GM23338 (cell line): ENCODE data around the gene MYOZ2. TPM values are rescaled to one million over a fixed set of nuclear protein-coding genes. Genes with fewer than 3 reads are reported as not detected.

Experiments
- ATAC-seq: fragments of 200-7000 bp; cut with Tn5 transposase; 3 replicates; pipeline ENCODE4 v1.9.1; 2020
- DNase-seq: peaks from one replicate; pipeline ENCODE4 v3.0.0-alpha.2; 2015; ENCODE audit warnings: low spot score
- H2AFZ ChIP-seq: fragments of 200-600 bp; sonication (generic); 2 replicates; pipeline ENCODE4 v1.8.0; 2016; ENCODE audit warnings: antibody characterized with exemption, mild to moderate bottlenecking, moderate library complexity
- H3F3A ChIP-seq: fragments of 200-600 bp; sonication (generic); replicated peaks from 2 replicates; pipeline ENCODE4 v1.8.0; 2017; ENCODE audit warnings: antibody characterized with exemption, mixed run types, low read depth
- H3K27ac ChIP-seq: fragments of 200-600 bp; sonication (generic); 2 replicates; pipeline ENCODE4 v1.6.1; 2016; ENCODE audit warnings: low read depth
- H3K27me3 ChIP-seq: fragments of 200-600 bp; sonication (generic); 2 replicates; pipeline ENCODE4 v1.8.0; 2016; ENCODE audit warnings: mild to moderate bottlenecking, mixed run types, moderate library complexity; ENCODE audit not compliant: insufficient read depth
- H3K36me3 ChIP-seq: fragments of 200-600 bp; sonication (generic); 2 replicates; pipeline ENCODE4 v1.8.0; 2016; ENCODE audit warnings: mild to moderate bottlenecking; ENCODE audit not compliant: insufficient read depth
- H3K4me1 ChIP-seq: fragments of 200-600 bp; sonication (generic); 2 replicates; pipeline ENCODE4 v1.8.0; 2016; ENCODE audit warnings: mild to moderate bottlenecking, moderate library complexity; ENCODE audit not compliant: insufficient read depth
- H3K4me2 ChIP-seq: fragments of 200-600 bp; sonication (generic); 2 replicates; pipeline ENCODE4 v1.7.1; 2017; ENCODE audit warnings: mixed run types
- H3K4me3 ChIP-seq: fragments of 200-600 bp; sonication (generic); 2 replicates; pipeline ENCODE4 v1.6.1; 2016; ENCODE audit warnings: mixed run types
- H3K79me2 ChIP-seq: fragments of 200-600 bp; sonication (generic); replicated peaks from 2 replicates; pipeline ENCODE4 v1.8.0; 2017; ENCODE audit warnings: mild to moderate bottlenecking; ENCODE audit not compliant: insufficient read depth
- H3K9me2 ChIP-seq: fragments of 200-600 bp; sonication (generic); 2 replicates; pipeline ENCODE4 v1.8.0; 2017; ENCODE audit not compliant: insufficient read depth
- H4K20me1 ChIP-seq: fragments of 200-600 bp; sonication (generic); replicated peaks from 2 replicates; pipeline ENCODE4 v1.8.0; 2017; ENCODE audit warnings: mild to moderate bottlenecking; ENCODE audit not compliant: insufficient read depth
- H3K27ac Mint-ChIP-seq: 2 replicates; pipeline ENCODE4 v1.8.0; 2020; ENCODE audit warnings: inconsistent platforms, mild to moderate bottlenecking, moderate library complexity, mixed read lengths
- H3K27me3 Mint-ChIP-seq: 3 replicates; pipeline ENCODE4 v1.8.0; 2022; ENCODE audit warnings: low read depth, mild to moderate bottlenecking, moderate library complexity, mixed read lengths, inconsistent platforms; ENCODE audit not compliant: insufficient read depth, poor library complexity
- H3K36me3 Mint-ChIP-seq: 3 replicates; pipeline ENCODE4 v1.8.0; 2021; ENCODE audit warnings: low read depth, mild to moderate bottlenecking, inconsistent platforms, moderate library complexity, mixed read lengths
- H3K4me1 Mint-ChIP-seq: 3 replicates; pipeline ENCODE4 v1.8.0; 2020; ENCODE audit warnings: mild to moderate bottlenecking, inconsistent platforms, mixed read lengths
- H3K4me3 Mint-ChIP-seq: 3 replicates; pipeline ENCODE4 v1.8.0; 2021; ENCODE audit warnings: moderate library complexity, mild to moderate bottlenecking, inconsistent platforms, mixed read lengths
- H3K9me3 Mint-ChIP-seq: 3 replicates; pipeline ENCODE4 v1.8.0; 2020; ENCODE audit warnings: moderate library complexity, mild to moderate bottlenecking, inconsistent platforms, mixed read lengths
- CREB1 ChIP-seq: fragments of 250-450 bp; sonication (Bioruptor Pico); IDR thresholded peaks from 2 replicates; pipeline ENCODE4 v1.5.0; 2020; ENCODE audit warnings: low read depth, mild to moderate bottlenecking, moderate library complexity
- CTCF ChIP-seq, 2 experiments: fragments of 200-600 bp in 1 of 2; sonication (generic) in 1 of 2; conservative IDR thresholded peaks; 2 replicates each; pipeline versions ENCODE4 v1.5.1 to v1.6.1; 2016 to 2017; ENCODE audit warnings: antibody characterized with exemption in 2 of 2, low read depth in 2 of 2, mild to moderate bottlenecking in 2 of 2, moderate library complexity in 1 of 2
- ETS1 ChIP-seq: IDR thresholded peaks from 2 replicates; pipeline ENCODE4 v1.6.1; 2016; ENCODE audit warnings: antibody characterized with exemption
- EZH2 ChIP-seq: fragments of 200-600 bp; sonication (generic); IDR thresholded peaks from one replicate; pipeline ENCODE4 v1.8.0; 2017; ENCODE audit warnings: antibody characterized with exemption, mild to moderate bottlenecking, low read depth; ENCODE audit not compliant: unreplicated experiment
- EZH2phosphoT487 ChIP-seq: fragments of 200-600 bp; sonication (generic); IDR thresholded peaks from one replicate; pipeline ENCODE4 v1.8.1; 2018; ENCODE audit warnings: antibody characterized with exemption; ENCODE audit not compliant: unreplicated experiment
- NANOG ChIP-seq: IDR thresholded peaks from 2 replicates; pipeline ENCODE4 v1.6.1; 2016; ENCODE audit warnings: antibody characterized with exemption, borderline replicate concordance
- POLR2AphosphoS5 ChIP-seq: IDR thresholded peaks from 2 replicates; pipeline ENCODE4 v1.6.1; 2016; ENCODE audit warnings: antibody characterized with exemption, low read depth
- REST ChIP-seq: IDR thresholded peaks from one replicate; pipeline ENCODE4 v1.6.1; 2018; ENCODE audit warnings: antibody characterized with exemption; ENCODE audit not compliant: unreplicated experiment
- ZNF114 ChIP-seq: fragments of 250-450 bp; sonication (Bioruptor Pico); IDR thresholded peaks from 2 replicates; pipeline ENCODE4 v1.5.0; 2020; ENCODE audit warnings: mild to moderate bottlenecking, moderate library complexity
- ZNF331 ChIP-seq: fragments of 250-450 bp; sonication (Bioruptor Pico); IDR thresholded peaks from 2 replicates; pipeline ENCODE4 v1.5.0; 2020; ENCODE audit warnings: low read depth, mild to moderate bottlenecking, moderate library complexity
- polyA plus RNA-seq: library from polyadenylated mRNA; unstranded; fragments of >200 nt; fragmentation: Nextera tagmentation; extraction: Ambion mirVana; gene quantifications from 2 replicates; pipeline ENCODE4 v1.2.1, GENCODE V29; 2016
- total RNA-seq: library from RNA; depleted of rRNA; stranded (reverse); fragments of >200 nt; shearing (Covaris generic); gene quantifications from 2 replicates; pipeline ENCODE4 v1.2.3, GENCODE V29; 2014

Gene MYOZ2
- total and polyA plus RNA-seq, 2 experiments from 2014 or later = not detected

DNA sequence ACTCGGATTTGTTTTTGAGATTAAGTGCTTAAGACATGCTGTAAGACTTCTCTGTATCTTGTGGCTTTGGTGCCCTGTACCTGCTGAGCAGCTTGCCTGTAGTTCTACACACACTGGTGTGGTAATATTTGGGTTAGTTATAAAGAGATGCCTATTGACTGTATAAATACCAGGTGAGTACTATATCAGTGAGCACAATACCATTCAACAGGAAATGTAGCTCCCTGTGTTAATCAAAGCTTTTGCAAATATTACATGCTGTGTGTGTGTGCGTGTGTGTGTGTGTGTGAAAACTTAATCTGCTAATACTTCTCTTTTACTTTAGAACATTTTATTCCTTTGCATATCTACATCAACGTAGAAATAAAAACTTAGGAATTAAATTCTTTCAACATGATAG, 30.1 kb downstream of the MYOZ2 start (continued):
- no peak for TF ChIP-seq REST
- TF ChIP-seq EZH2 = no peak
- no peak for TF ChIP-seq ETS1
- TF ChIP-seq CTCF (conservative IDR thresholded peaks at IDR 0.05; ENCODE audit: low read depth in 2 of 2) = no peak
- TF ChIP-seq ZNF114 (CRISPR knock-in tag) = no peak
- no peak for TF ChIP-seq ZNF331 (CRISPR knock-in tag)
- TF ChIP-seq POLR2AphosphoS5 = no peak
- TF ChIP-seq NANOG = no peak
- no peak for TF ChIP-seq EZH2phosphoT487

DNA sequence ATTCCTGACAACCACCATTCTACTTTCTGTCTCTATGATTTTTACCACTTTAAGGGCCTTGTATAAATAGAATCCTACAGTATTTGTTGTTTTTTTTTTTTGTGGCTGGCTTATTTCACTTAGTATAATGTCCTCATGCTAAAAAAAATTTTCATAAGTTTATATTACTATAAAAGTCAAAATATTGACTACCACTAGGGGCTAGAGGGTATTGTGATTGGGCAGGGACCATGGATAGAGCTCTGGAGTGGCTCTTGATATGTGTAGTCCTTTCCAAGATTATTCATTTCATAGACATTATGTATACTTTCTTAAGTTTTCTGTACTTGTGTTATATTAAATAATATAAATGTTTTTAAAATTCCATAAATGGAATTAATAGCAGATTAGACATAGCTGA, 34.6 kb downstream of the MYOZ2 start:
- DNase-seq (no peak), ATAC-seq (no peak)
- Mint-ChIP-seq H3K4me3 (no peak overlapping the region), H3K36me3 (no peaks in the 10 kb centered on the region), H3K4me1 (no peaks in the 10 kb centered on the region; the same call in 2 of the 3 replicates), H3K27ac (no peak overlapping the region), H3K9me3 (no peaks in the 10 kb centered on the region), H3K27me3 (no peaks in the 10 kb centered on the region)
- H3K9me2 ChIP-seq = no peaks in the 10 kb centered on the region
- H4K20me1 ChIP-seq = no peaks in the 10 kb centered on the region
- no peaks in the 10 kb centered on the region for H3K36me3 ChIP-seq
- H3F3A ChIP-seq = no peaks in the 10 kb centered on the region
- TF ChIP-seq CREB1 (CRISPR knock-in tag) (no peak), ETS1 (no peak), NANOG (no peak), CTCF (conservative IDR thresholded peaks at IDR 0.05; ENCODE audit: low read depth in 2 of 2) (peak in 1 of 2 experiments; percentile 29; a peak in 1 of 4 replicates)
- H2AFZ ChIP-seq = no peak overlapping the region
- no peaks in the 10 kb centered on the region for H3K27me3 ChIP-seq
- no peaks in the 10 kb centered on the region for H3K79me2 ChIP-seq
- H3K27ac ChIP-seq = no peak overlapping the region
- no peak overlapping the region for H3K4me3 ChIP-seq
- no peaks in the 10 kb centered on the region for H3K4me1 ChIP-seq
- H3K4me2 ChIP-seq = no peak overlapping the region
